ENCODE results near the gene CST9L.

CST9L gene

DNA sequence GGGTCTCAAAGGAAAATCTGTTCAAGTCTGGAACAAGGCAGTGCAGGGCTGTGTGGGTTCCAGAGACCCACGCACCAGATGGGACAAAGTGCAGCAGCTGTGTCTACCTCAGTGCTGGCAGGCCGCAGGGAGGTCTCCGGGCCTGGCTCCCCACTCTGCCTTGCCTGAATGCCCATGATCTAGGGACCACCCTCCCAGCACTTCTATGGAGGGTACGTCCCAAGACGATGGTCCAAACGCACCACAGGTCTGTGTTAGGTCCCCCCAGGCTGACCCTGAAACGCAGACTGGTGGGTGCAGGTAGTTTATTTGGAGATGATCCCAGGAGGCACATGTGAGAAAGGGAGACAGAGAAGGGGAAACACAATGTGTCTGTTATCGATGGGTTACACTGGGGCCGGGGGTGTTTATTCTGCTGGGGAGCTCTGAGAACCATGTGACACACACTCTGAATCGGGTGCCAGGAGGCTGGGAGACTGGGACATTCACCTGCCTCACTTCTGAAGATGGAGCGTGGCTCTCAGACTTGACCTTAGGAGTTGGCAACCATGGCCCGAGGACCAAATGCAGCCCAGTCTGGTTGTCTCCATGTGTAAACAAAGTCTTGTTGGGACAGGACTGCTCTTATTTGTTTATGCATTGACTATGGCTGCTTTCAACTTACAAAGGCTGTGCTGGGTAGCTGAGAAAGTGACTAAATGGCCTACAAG, 21.7 kb downstream of the CST9L start:
- no peak for FAIRE-seq
- TF ChIP-seq, protein P1, sequence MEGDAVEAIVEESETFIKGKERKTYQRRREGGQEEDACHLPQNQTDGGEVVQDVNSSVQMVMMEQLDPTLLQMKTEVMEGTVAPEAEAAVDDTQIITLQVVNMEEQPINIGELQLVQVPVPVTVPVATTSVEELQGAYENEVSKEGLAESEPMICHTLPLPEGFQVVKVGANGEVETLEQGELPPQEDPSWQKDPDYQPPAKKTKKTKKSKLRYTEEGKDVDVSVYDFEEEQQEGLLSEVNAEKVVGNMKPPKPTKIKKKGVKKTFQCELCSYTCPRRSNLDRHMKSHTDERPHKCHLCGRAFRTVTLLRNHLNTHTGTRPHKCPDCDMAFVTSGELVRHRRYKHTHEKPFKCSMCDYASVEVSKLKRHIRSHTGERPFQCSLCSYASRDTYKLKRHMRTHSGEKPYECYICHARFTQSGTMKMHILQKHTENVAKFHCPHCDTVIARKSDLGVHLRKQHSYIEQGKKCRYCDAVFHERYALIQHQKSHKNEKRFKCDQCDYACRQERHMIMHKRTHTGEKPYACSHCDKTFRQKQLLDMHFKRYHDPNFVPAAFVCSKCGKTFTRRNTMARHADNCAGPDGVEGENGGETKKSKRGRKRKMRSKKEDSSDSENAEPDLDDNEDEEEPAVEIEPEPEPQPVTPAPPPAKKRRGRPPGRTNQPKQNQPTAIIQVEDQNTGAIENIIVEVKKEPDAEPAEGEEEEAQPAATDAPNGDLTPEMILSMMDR (IDR thresholded peaks at IDR 0.05; ENCODE audit: insufficient read depth, missing control alignments): no peak
- DNase-seq (ENCODE audit: insufficient read length, low spot score): no peak

DNA sequence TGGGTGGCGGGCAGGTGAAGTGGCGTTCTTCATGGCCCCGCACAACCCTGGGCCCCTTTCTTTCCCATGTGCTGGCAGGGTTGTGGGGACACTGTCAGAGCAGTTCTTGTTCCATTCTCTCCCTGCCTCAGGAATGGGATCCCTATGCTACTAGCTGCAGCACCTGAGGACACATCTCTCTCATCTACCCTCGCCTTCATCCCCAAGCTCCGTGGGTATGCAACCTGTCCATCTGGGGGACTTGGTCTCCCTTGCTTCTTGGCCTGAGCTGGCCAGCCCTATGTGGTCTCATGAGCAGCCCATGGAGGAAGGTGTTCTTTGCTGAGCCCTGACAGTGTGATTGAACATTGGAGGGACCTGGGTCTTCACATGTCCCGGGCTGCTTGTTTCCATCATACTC, 24.2 kb downstream of the CST9L start:
- TF ChIP-seq, protein P1 (IDR thresholded peaks at IDR 0.05; ENCODE audit: insufficient read depth, missing control alignments): no peak
- FAIRE-seq: no peak
- no peak for DNase-seq (ENCODE audit: insufficient read length, low spot score)

DNA sequence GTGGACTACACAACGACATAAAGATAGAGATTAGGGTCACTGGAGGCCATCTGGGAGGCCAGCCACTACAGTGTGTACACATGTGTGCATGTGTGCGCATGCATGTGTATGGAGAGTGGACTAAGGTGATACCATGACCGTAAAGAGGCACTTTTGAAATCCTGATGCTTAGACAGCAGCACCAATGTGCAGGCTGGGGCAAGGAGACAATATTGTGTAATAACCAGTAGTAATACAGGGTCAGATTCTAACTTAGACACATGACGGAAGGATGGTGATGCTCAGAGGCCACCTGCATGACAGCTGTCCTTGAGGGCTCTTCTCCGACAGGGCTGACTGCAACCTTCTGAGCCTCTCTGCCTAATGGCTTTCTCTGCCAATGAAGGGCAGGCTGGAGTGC, 25.5 kb downstream of the CST9L start:
- TF ChIP-seq, protein P1 (IDR thresholded peaks at IDR 0.05; ENCODE audit: insufficient read depth, missing control alignments): no peak
- DNase-seq (ENCODE audit: insufficient read length, low spot score) (no peak), FAIRE-seq (no peak)

DNA sequence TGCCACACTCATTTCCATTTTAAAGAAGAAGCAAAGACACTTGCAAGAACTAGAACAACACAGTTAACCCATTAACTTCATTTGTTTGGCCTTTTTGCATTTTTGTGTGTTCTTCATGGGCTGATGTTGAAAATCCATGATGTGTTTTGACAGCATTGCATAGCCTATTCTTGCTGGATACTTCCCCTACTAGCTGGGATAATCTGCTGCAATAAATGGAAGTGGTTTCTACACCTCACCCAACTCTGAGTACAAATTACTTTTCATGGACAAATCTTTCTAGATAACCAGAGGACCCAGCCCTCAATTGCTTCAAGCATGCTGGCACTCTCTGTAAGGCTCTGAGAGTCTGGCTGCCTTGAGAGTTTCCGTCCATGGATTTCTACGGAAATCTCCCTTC, 26.5 kb downstream of the CST9L start:
- TF ChIP-seq, protein P1 (IDR thresholded peaks at IDR 0.05; ENCODE audit: insufficient read depth, missing control alignments): no peak
- DNase-seq (ENCODE audit: insufficient read length, low spot score) (no peak), FAIRE-seq (no peak)

DNA sequence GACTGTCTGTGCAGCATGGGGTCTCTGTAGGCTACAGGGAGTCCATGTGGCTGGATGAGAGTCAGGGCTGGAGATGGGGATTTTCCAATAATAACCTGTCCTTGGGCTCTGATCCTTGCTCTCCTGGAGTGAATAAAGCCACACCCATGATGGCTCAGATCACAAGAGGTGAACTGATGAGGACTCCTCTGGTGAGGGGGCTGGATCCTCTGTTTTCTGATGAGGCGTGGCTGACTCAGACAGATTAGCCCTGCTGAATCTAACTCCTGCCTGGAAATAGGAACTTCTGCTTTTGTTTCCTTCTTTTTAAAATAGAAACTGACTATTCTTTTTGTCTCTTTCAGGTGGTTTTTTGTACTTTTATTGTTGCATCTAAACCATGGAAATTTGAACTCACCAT, 27.0 kb downstream of the CST9L start:
- TF ChIP-seq, protein P1 (IDR thresholded peaks at IDR 0.05; ENCODE audit: insufficient read depth, missing control alignments): no peak
- no peak for DNase-seq (ENCODE audit: insufficient read length, low spot score)
- no peak for FAIRE-seq

DNA sequence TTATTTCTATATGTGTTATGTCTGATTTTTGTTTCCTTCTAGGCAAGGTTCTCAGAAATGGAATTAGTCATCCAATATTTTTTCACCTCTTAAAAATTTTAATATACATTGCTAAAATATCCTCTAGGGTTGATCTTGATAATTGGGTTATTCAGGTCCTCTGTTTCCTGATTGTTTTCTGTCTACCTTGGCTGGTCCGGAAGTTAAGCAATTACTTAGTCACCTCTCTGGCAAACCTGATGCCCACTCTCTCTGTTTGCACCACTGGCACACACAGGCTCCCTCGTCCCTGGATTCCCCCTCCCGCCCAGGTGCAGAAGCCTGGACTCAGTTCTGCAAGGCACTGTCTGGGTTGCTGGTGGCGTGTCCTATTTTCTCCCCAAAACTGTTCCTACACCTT, 27.7 kb downstream of the CST9L start:
- no peak for DNase-seq (ENCODE audit: insufficient read length, low spot score)
- TF ChIP-seq, protein P1 (IDR thresholded peaks at IDR 0.05; ENCODE audit: insufficient read depth, missing control alignments): no peak
- no peak for FAIRE-seq

DNA sequence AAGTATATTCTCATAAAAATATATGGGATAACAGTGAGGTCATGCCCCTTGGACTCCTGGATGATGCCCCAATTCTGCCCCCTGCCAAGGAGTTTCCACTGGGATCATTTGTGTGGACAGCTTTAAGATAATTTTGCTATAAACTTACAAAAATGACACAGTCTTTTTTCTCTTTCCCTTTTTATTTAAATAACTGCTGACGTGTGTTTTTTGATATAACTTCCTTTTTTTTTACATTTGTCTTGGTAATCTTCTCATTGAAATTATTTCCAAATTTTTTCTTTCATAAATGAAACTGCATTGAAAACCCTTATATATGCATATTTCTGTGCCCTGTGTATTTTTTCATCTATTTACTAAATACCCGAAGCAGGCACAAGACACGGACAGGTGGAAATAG, 31.3 kb downstream of the CST9L start:
- FAIRE-seq: no peak
- no peak for DNase-seq (ENCODE audit: insufficient read length, low spot score)
- TF ChIP-seq, protein P1 (IDR thresholded peaks at IDR 0.05; ENCODE audit: insufficient read depth, missing control alignments): no peak

All from D721Med (cell line).